ENCODE measurements around the gene PHOX2B.

Gene PHOX2B

GRCh38 chr4:41748571-41749475 is at the start of gene PHOX2B:
Gene PHOX2B, minus strand, starts transcription at chr4:41748725. Its CDS starts 115 bp downstream, at chr4:41748610.
- DNase-seq, result no peak

GRCh38 chr4:41797260-41797659 is 48.7 kb upstream of the PHOX2B start:
- no peak for DNase-seq

- no peak for DNase-seq
These were observed 48.2 kb upstream of the PHOX2B start for GRCh38 chr4:41796545-41797210.

GRCh38 chr4:41795796-41796385 is 47.4 kb upstream of the PHOX2B start:
- no peak for DNase-seq

- DNase-seq, result no peak
These were observed 43.6 kb upstream of the PHOX2B start for GRCh38 chr4:41792166-41792565.

GRCh38 chr4:41791557-41791956 is 43.0 kb upstream of the PHOX2B start:
- no peak for DNase-seq

GRCh38 chr4:41787931-41788330 is 39.4 kb upstream of the PHOX2B start:
- no peak for DNase-seq

- DNase-seq, result no peak
These were observed 37.1 kb upstream of the PHOX2B start for GRCh38 chr4:41785665-41786064.

- DNase-seq, result no peak
These were observed 35.9 kb upstream of the PHOX2B start for GRCh38 chr4:41784191-41784979.

GRCh38 chr4:41776466-41776865 is 27.9 kb upstream of the PHOX2B start:
- no peak for DNase-seq

- DNase-seq, result no peak
These were observed 15.2 kb upstream of the PHOX2B start for GRCh38 chr4:41763729-41764128.

GRCh38 chr4:41758884-41759283 is 10.4 kb upstream of the PHOX2B start:
- no peak for DNase-seq

GRCh38 chr4:41757521-41758156 is 9.1 kb upstream of the PHOX2B start:
- no peak for DNase-seq

GRCh38 chr4:41753942-41754341 is 5.4 kb upstream of the PHOX2B start:
- DNase-seq, result no peak

GRCh38 chr4:41752081-41752836 is 3.7 kb upstream of the PHOX2B start:
- no peak for DNase-seq

- DNase-seq, result no peak
These were observed 3.0 kb upstream of the PHOX2B start for GRCh38 chr4:41751449-41752061.

GRCh38 chr4:41750626-41751448 is 2.3 kb upstream of the PHOX2B start:
- DNase-seq, result no peak

- no peak for DNase-seq
These were observed 1.6 kb upstream of the PHOX2B start for GRCh38 chr4:41750121-41750625.

- no peak for DNase-seq
These were observed 1.1 kb upstream of the PHOX2B start for GRCh38 chr4:41749631-41750039.

GRCh38 chr4:41748074-41748570 is 403 bp downstream of the PHOX2B start:
- DNase-seq, result no peak

All from fibroblast of skin of right quadriceps (primary cell).